HCT116 (cell line): Measurements from ENCODE around the gene DIAPH3. TPM values are rescaled to one million over a fixed set of nuclear protein-coding genes. Genes with fewer than 3 reads are reported as not detected.

Experiments used
- ATAC-seq: fragments of 200-7000 bp; cut with Tn5 transposase; 2 replicates; pipeline ENCODE4 v1.9.1; 2020; ENCODE audit warnings: mild to moderate bottlenecking, moderate library complexity
- BruUV-seq: library from RNA; stranded (reverse); fragments of 400-500 nt; replicated peaks from 2 replicates; lab custom pipeline; 2021; lab: Mats Ljungman, UMichigan
- CTCF ChIA-PET: fragments of 300-600 bp; sonication (Branson Sonifier 250); formaldehyde crosslinking; loops from one replicate; lab custom pipeline; 2021; ENCODE audit warnings: antibody characterized with exemption; lab: Charles Lee
- POLR2A ChIA-PET: fragments of 300-600, 350-600 bp; sonication (Branson Sonifier 250); formaldehyde crosslinking; loops from one replicate; lab custom pipeline; 2021; ENCODE audit warnings: antibody characterized with exemption; lab: Charles Lee
- RAD21 ChIA-PET, 2 experiments: fragments of 300-600 bp; sonication (Branson Sonifier 250); formaldehyde crosslinking; loops; one replicate each; lab custom pipeline; 2023; ENCODE audit warnings: low total read pairs in 2 of 2; ENCODE audit not compliant: uncharacterized antibody in 2 of 2, unreplicated experiment in 2 of 2, low non-redundant PET in 1 of 2; lab: Charles Lee
- DNase-seq: peaks from one replicate; pipeline ENCODE4 v3.0.0-alpha.2; 2010; ENCODE audit warnings: low read depth, low spot score
- H2AFZ ChIP-seq: fragments of 200-600 bp; shearing (Covaris generic), sonication (generic); 2 replicates; pipeline ENCODE4 v1.6.1; 2017; ENCODE audit warnings: low read depth, mixed run types, mixed read lengths, antibody characterized with exemption, low read length; ENCODE audit not compliant: poor library complexity, severe bottlenecking
- H3K27ac ChIP-seq: 2 replicates; pipeline ENCODE4 v1.5.1; 2012; ENCODE audit warnings: low read depth, low read length
- H3K27me3 ChIP-seq: fragments of 200-600 bp; sonication (generic); 2 replicates; pipeline ENCODE4 v1.6.1; 2016; ENCODE audit warnings: mixed run types, low read length, mixed read lengths; ENCODE audit not compliant: insufficient read depth
- H3K36me3 ChIP-seq, 2 experiments: fragments of 200-500 bp in 1 of 2; fragments of 200-600 bp in 1 of 2; sonication (Bioruptor generic) in 1 of 2; sonication (generic) in 1 of 2; 2 replicates each; pipeline versions ENCODE4 v1.5.1 to v1.6.1; 2014 to 2016; ENCODE audit warnings: low read length in 2 of 2, inconsistent platforms in 1 of 2, mixed read lengths in 1 of 2, mixed run types in 1 of 2; ENCODE audit not compliant: insufficient read depth in 2 of 2, control insufficient read depth in 1 of 2
- H3K4me1 ChIP-seq, 2 experiments: fragments of 200-600 bp in 1 of 2; sonication (generic) in 1 of 2; 2 replicates each; pipeline versions ENCODE4 v1.5.1 to v1.6.1; 2012 to 2017; ENCODE audit warnings: low read length in 2 of 2, inconsistent platforms in 1 of 2, mild to moderate bottlenecking in 1 of 2, mixed read lengths in 1 of 2, mixed run types in 1 of 2, moderate library complexity in 1 of 2; ENCODE audit not compliant: insufficient read depth in 2 of 2, control insufficient read depth in 1 of 2
- H3K4me2 ChIP-seq: fragments of 200-600 bp; sonication (generic); 2 replicates; pipeline ENCODE4 v1.6.1; 2017; ENCODE audit warnings: mixed run types, low read length, mixed read lengths
- H3K4me3 ChIP-seq, 2 experiments: fragments of 200-600 bp in 1 of 2; sonication (generic) in 1 of 2; replicated peaks in 1 of 2; 2 replicates each; pipeline ENCODE4 v1.5.1; 2011 to 2016; ENCODE audit warnings: low read length in 2 of 2, control low read depth in 1 of 2, low read depth in 1 of 2, mild to moderate bottlenecking in 1 of 2, mixed read lengths in 1 of 2, mixed run types in 1 of 2
- H3K79me2 ChIP-seq: fragments of 200-600 bp; sonication (generic); 2 replicates; pipeline ENCODE4 v1.6.1; 2017; ENCODE audit warnings: mild to moderate bottlenecking, mixed run types, low read length, moderate library complexity, mixed read lengths; ENCODE audit not compliant: insufficient read depth
- H3K9ac ChIP-seq: fragments of 200-600 bp; sonication (generic); 2 replicates; pipeline ENCODE4 v1.6.1; 2016; ENCODE audit warnings: low read length, mixed read lengths
- H3K9me2 ChIP-seq: fragments of 200-600 bp; sonication (generic), shearing (Covaris generic); 2 replicates; pipeline ENCODE4 v1.6.1; 2017; ENCODE audit warnings: mixed run types, mild to moderate bottlenecking, moderate library complexity; ENCODE audit not compliant: insufficient read depth
- H3K9me3 ChIP-seq, 2 experiments: fragments of 200-500 bp in 1 of 2; fragments of 200-600 bp in 1 of 2; sonication (Bioruptor generic) in 1 of 2; sonication (generic) in 1 of 2; 2 replicates each; pipeline ENCODE4 v1.6.1; 2014 to 2017; ENCODE audit warnings: low read length in 2 of 2, mixed read lengths in 2 of 2, inconsistent platforms in 1 of 2, low read depth in 1 of 2, mild to moderate bottlenecking in 1 of 2, mixed run types in 1 of 2, moderate library complexity in 1 of 2; ENCODE audit not compliant: control insufficient read depth in 1 of 2, insufficient read depth in 1 of 2
- H4K20me1 ChIP-seq: fragments of 200-600 bp; sonication (generic), shearing (Covaris generic); 2 replicates; pipeline ENCODE4 v1.6.1; 2017; ENCODE audit warnings: mixed run types, mild to moderate bottlenecking, moderate library complexity; ENCODE audit not compliant: insufficient read depth
- ATF3 ChIP-seq: IDR thresholded peaks from 2 replicates; pipeline ENCODE4 v1.6.1; 2012
- CTCF ChIP-seq, 3 experiments: fragments of 200-600 bp in 1 of 3; sonication (generic) in 1 of 3; IDR thresholded peaks in 2 of 3; conservative IDR thresholded peaks in 1 of 3; 2 replicates each; pipeline ENCODE4 v1.5.1; 2012 to 2017; ENCODE audit warnings: low read depth in 2 of 3, low read length in 2 of 3, antibody characterized with exemption in 1 of 3, borderline replicate concordance in 1 of 3, control low read depth in 1 of 3, mild to moderate bottlenecking in 1 of 3, mixed read lengths in 1 of 3, mixed run types in 1 of 3, moderate library complexity in 1 of 3; ENCODE audit not compliant: insufficient read depth in 1 of 3
- EGR1 ChIP-seq: IDR thresholded peaks from 2 replicates; pipeline ENCODE4 v1.6.1; 2012; ENCODE audit warnings: low read depth
- ELF1 ChIP-seq: IDR thresholded peaks from 2 replicates; pipeline ENCODE4 v1.6.1; 2012; ENCODE audit warnings: low read depth, borderline replicate concordance
- EZH2 ChIP-seq: fragments of 200-600 bp; sonication (generic); IDR thresholded peaks from 2 replicates; pipeline ENCODE4 v1.6.1; 2017; ENCODE audit warnings: antibody characterized with exemption, mixed run types
- JUND ChIP-seq: IDR thresholded peaks from 2 replicates; pipeline ENCODE4 v1.6.1; 2012
- RAD21 ChIP-seq: IDR thresholded peaks from 2 replicates; pipeline ENCODE4 v1.6.1; 2012; ENCODE audit warnings: low read depth, mild to moderate bottlenecking
- SIN3A ChIP-seq: IDR thresholded peaks from 2 replicates; pipeline ENCODE4 v1.6.1; 2012; ENCODE audit warnings: low read depth
- SP1 ChIP-seq: IDR thresholded peaks from 2 replicates; pipeline ENCODE4 v1.6.1; 2012; ENCODE audit warnings: low read depth
- TCF7L2 ChIP-seq: IDR thresholded peaks from 2 replicates; pipeline ENCODE4 v1.7.0; 2011; ENCODE audit warnings: borderline replicate concordance, inconsistent platforms; ENCODE audit not compliant: insufficient read depth, insufficient read length; ENCODE audit errors: extremely low read depth
- YY1 ChIP-seq: IDR thresholded peaks from 2 replicates; pipeline ENCODE4 v1.6.1; 2011; ENCODE audit warnings: low read length, low read depth, moderate library complexity, mild to moderate bottlenecking; ENCODE audit not compliant: insufficient replicate concordance; ENCODE audit errors: extremely low read depth
- ZBTB33 ChIP-seq: IDR thresholded peaks from 2 replicates; pipeline ENCODE4 v1.6.1; 2011; ENCODE audit warnings: mild to moderate bottlenecking, low read length, moderate library complexity; ENCODE audit not compliant: insufficient replicate concordance; ENCODE audit errors: extremely low read depth
- ZNF274 ChIP-seq: fragments of 200-500 bp; sonication (Bioruptor generic); IDR thresholded peaks from 2 replicates; pipeline ENCODE4 v1.6.1; 2014; ENCODE audit warnings: mild to moderate bottlenecking, low read depth, low read length, inconsistent platforms
- intact Hi-C: fragments of 100-400 bp; cut with micrococcal nuclease; formaldehyde crosslinking; loops from 2 replicates; pipeline ENCODE4 v1.10.0; 2022
- total RNA-seq: library from RNA; stranded (reverse); gene quantifications from one replicate; pipeline ENCODE4 v1.2.1, GENCODE V29; 2021; ENCODE audit not compliant: unreplicated experiment

Gene DIAPH3
- total RNA-seq, 1 experiment from 2014 or later, result 22.8 TPM

GRCh38 chr13:60044321-60044720 lies 119.4 kb downstream of the DIAPH3 start:
- Histone ChIP-seq H3K4me1 (no peaks in the 10 kb centered on the region), H4K20me1 (no peaks in the 10 kb centered on the region; the same call in 1 of the 2 replicates), H2AFZ (no peak overlapping the region), H3K9me3 (no peaks in the 10 kb centered on the region), H3K79me2 (peaks cover 6% of the 10 kb centered on the region; the same call in 1 of the 2 replicates), H3K9me2 (no peaks in the 10 kb centered on the region), H3K9ac (no peak overlapping the region), H3K27me3 (no peaks in the 10 kb centered on the region), H3K36me3 (no peaks in the 10 kb centered on the region), H3K4me3 (no peak overlapping the region), H3K4me2 (no peak overlapping the region), H3K27ac (no peak overlapping the region)
- ChIA-PET CTCF (no interaction called here), POLR2A (no interaction called here), RAD21 (no interaction called here)
- ATAC-seq (no peak), DNase-seq (no peak)
- no TSS peak for BruUV-seq
- intact Hi-C loops, result no loop called here
- no peak for TF ChIP-seq CTCF (IDR thresholded peaks at IDR 0.05 in 2 of 3, conservative IDR thresholded peaks at IDR 0.05 in 1 of 3; ENCODE audit: borderline replicate concordance in 1 of 3, insufficient read depth in 1 of 3, low read depth in 2 of 3, low read length in 2 of 3)
- TF ChIP-seq TCF7L2, result no peak
- TF ChIP-seq ELF1, result no peak
- no peak for TF ChIP-seq ZNF274
- TF ChIP-seq SIN3A, result no peak
- no peak for TF ChIP-seq SP1
- no peak for TF ChIP-seq RAD21
- TF ChIP-seq EGR1, result no peak
- no peak for TF ChIP-seq ATF3
- no peak for TF ChIP-seq EZH2
- TF ChIP-seq YY1, result no peak
- TF ChIP-seq JUND, result no peak
- TF ChIP-seq ZBTB33, result no peak
